ENCODE results near the gene TSPAN19. TPM values are rescaled to one million over a fixed set of nuclear protein-coding genes. Genes with fewer than 3 reads are reported as not detected.

Gene TSPAN19
- total RNA-seq, 1 experiment from 2014 or later = not detected

- Histone ChIP-seq H3K9me3 (ENCODE audit: low read length) (no peaks in the 10 kb centered on the region), H3K36me3 (ENCODE audit: low read depth, low read length) (no peaks in the 10 kb centered on the region), H2AFZ (ENCODE audit: low read length) (no peak overlapping the region), H3K4me2 (ENCODE audit: low read length) (no peak overlapping the region), H3K9me2 (replicated peaks; ENCODE audit: low read length) (no peaks in the 10 kb centered on the region), H3K27ac (ENCODE audit: low read length) (no peak overlapping the region), H3K9ac (ENCODE audit: low read length) (no peak overlapping the region), H3K4me3 (ENCODE audit: low read length) (no peak overlapping the region), H3F3A (ENCODE audit: low read length, unreplicated experiment) (no peaks in the 10 kb centered on the region), H3K27me3 (ENCODE audit: low read length) (no peaks in the 10 kb centered on the region), H4K20me1 (ENCODE audit: low read length) (no peaks in the 10 kb centered on the region), H3K4me1 (ENCODE audit: insufficient read depth, low read length) (peaks cover 11% of the 10 kb centered on the region; the same call in 1 of the 2 replicates), H3K79me2 (ENCODE audit: low read length) (no peaks in the 10 kb centered on the region)
- TF ChIP-seq CTCF (conservative IDR thresholded peaks at IDR 0.05; ENCODE audit: low read depth, low read length) (no peak), EZH2phosphoT487 (IDR thresholded peaks at IDR 0.05; ENCODE audit: borderline replicate concordance, low read length) (no peak), EZH2 (IDR thresholded peaks at IDR 0.05; ENCODE audit: low read length, unreplicated experiment) (no peak)
- ChIA-PET CTCF (no interaction called here), POLR2A (ENCODE audit: unreplicated experiment) (no interaction called here)
- ATAC-seq = no peak
- no TSS peak for BruUV-seq (replicated peaks)
- intact Hi-C loops (cut with micrococcal nuclease) = no loop called here
- no peak for DNase-seq
Observed at GRCh38 chr12:84998341-84998740, 37.7 kb downstream of the TSPAN19 start.

- TF ChIP-seq EZH2phosphoT487 (IDR thresholded peaks at IDR 0.05; ENCODE audit: borderline replicate concordance, low read length) (no peak), CTCF (conservative IDR thresholded peaks at IDR 0.05; ENCODE audit: low read depth, low read length) (no peak), EZH2 (IDR thresholded peaks at IDR 0.05; ENCODE audit: low read length, unreplicated experiment) (no peak)
- Histone ChIP-seq H3K79me2 (ENCODE audit: low read length) (no peaks in the 10 kb centered on the region), H2AFZ (ENCODE audit: low read length) (no peak overlapping the region), H4K20me1 (ENCODE audit: low read length) (no peaks in the 10 kb centered on the region), H3K4me2 (ENCODE audit: low read length) (no peak overlapping the region), H3K4me1 (ENCODE audit: insufficient read depth, low read length) (peaks cover 11% of the 10 kb centered on the region; the same call in 1 of the 2 replicates), H3K9ac (ENCODE audit: low read length) (no peak overlapping the region), H3F3A (ENCODE audit: low read length, unreplicated experiment) (no peaks in the 10 kb centered on the region), H3K27ac (ENCODE audit: low read length) (no peak overlapping the region), H3K9me2 (replicated peaks; ENCODE audit: low read length) (no peaks in the 10 kb centered on the region), H3K4me3 (ENCODE audit: low read length) (no peak overlapping the region), H3K27me3 (ENCODE audit: low read length) (no peaks in the 10 kb centered on the region), H3K9me3 (ENCODE audit: low read length) (no peaks in the 10 kb centered on the region), H3K36me3 (ENCODE audit: low read depth, low read length) (no peaks in the 10 kb centered on the region)
- ChIA-PET CTCF (no interaction called here), POLR2A (ENCODE audit: unreplicated experiment) (interaction anchor here (0.5 kb wide), 1 partner anchor 305 kb away, joined by 4 read pairs; no protein-coding TSS in a partner anchor)
- intact Hi-C loops (cut with micrococcal nuclease) = no loop called here
- no peak for ATAC-seq
- no TSS peak for BruUV-seq (replicated peaks)
- DNase-seq = no peak
Observed at GRCh38 chr12:84996759-84997158, 39.3 kb downstream of the TSPAN19 start.

DNA sequence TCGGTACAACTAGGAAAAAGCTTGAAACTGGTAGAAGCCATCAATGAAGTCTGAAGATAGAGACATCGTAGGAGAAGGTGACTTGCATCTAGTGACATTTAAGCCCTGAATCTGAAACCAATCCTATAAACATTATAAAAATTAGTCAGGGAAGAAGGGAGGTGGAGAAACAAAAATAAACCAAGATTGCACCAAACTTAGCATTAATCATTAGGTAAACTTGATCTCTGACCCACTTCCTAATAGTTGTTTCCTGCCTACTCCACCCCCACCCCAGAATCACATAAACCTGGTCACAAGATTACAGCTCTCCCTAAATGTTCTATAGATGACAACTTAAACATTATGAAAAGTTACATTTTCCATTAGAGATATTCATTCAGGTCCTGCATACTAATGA, 40.4 kb downstream of the TSPAN19 start:
- no peak overlapping the region for H3K27ac ChIP-seq (ENCODE audit: low read length)
- CTCF ChIA-PET = no interaction called here
- peak overlapping the region; percentile 43 for H3K4me2 ChIP-seq (ENCODE audit: low read length)

More for the DNA sequence above, 40.4 kb downstream of the TSPAN19 start:
- intact Hi-C loops (cut with micrococcal nuclease) = loop anchor here (1.0 kb wide), 1 partner anchor 34 kb away; no protein-coding TSS in a partner anchor
- Histone ChIP-seq H2AFZ (ENCODE audit: low read length) (no peak overlapping the region), H3K9me2 (replicated peaks; ENCODE audit: low read length) (no peaks in the 10 kb centered on the region), H3K4me3 (ENCODE audit: low read length) (no peak overlapping the region), H3K9me3 (ENCODE audit: low read length) (no peaks in the 10 kb centered on the region), H4K20me1 (ENCODE audit: low read length) (no peaks in the 10 kb centered on the region), H3K27me3 (ENCODE audit: low read length) (no peaks in the 10 kb centered on the region), H3F3A (ENCODE audit: low read length, unreplicated experiment) (no peaks in the 10 kb centered on the region), H3K9ac (ENCODE audit: low read length) (no peak overlapping the region), H3K4me1 (ENCODE audit: insufficient read depth, low read length) (peaks cover 11% of the 10 kb centered on the region; the same call in 1 of the 2 replicates), H3K36me3 (ENCODE audit: low read depth, low read length) (no peaks in the 10 kb centered on the region), H3K79me2 (ENCODE audit: low read length) (no peaks in the 10 kb centered on the region)
- POLR2A ChIA-PET (ENCODE audit: unreplicated experiment) = no interaction called here
- BruUV-seq (replicated peaks) = no TSS peak
- TF ChIP-seq EZH2 (IDR thresholded peaks at IDR 0.05; ENCODE audit: low read length, unreplicated experiment) (no peak), EZH2phosphoT487 (IDR thresholded peaks at IDR 0.05; ENCODE audit: borderline replicate concordance, low read length) (no peak), CTCF (conservative IDR thresholded peaks at IDR 0.05; ENCODE audit: low read depth, low read length) (no peak)
- DNase-seq (peak; percentile 42), ATAC-seq (peak; percentile 94)
